GM23338 (cell line): ENCODE data around the gene AATF. TPM values are rescaled to one million over a fixed set of nuclear protein-coding genes. Genes with fewer than 3 reads are reported as not detected.

Experiments
- ATAC-seq: fragments of 200-7000 bp; cut with Tn5 transposase; 3 replicates; pipeline ENCODE4 v1.9.1; 2020
- DNase-seq: peaks from one replicate; pipeline ENCODE4 v3.0.0-alpha.2; 2015; ENCODE audit warnings: low spot score
- H2AFZ ChIP-seq: fragments of 200-600 bp; sonication (generic); 2 replicates; pipeline ENCODE4 v1.8.0; 2016; ENCODE audit warnings: antibody characterized with exemption, mild to moderate bottlenecking, moderate library complexity
- H3F3A ChIP-seq: fragments of 200-600 bp; sonication (generic); replicated peaks from 2 replicates; pipeline ENCODE4 v1.8.0; 2017; ENCODE audit warnings: antibody characterized with exemption, mixed run types, low read depth
- H3K27ac ChIP-seq: fragments of 200-600 bp; sonication (generic); 2 replicates; pipeline ENCODE4 v1.6.1; 2016; ENCODE audit warnings: low read depth
- H3K27me3 ChIP-seq: fragments of 200-600 bp; sonication (generic); 2 replicates; pipeline ENCODE4 v1.8.0; 2016; ENCODE audit warnings: mild to moderate bottlenecking, mixed run types, moderate library complexity; ENCODE audit not compliant: insufficient read depth
- H3K36me3 ChIP-seq: fragments of 200-600 bp; sonication (generic); 2 replicates; pipeline ENCODE4 v1.8.0; 2016; ENCODE audit warnings: mild to moderate bottlenecking; ENCODE audit not compliant: insufficient read depth
- H3K4me1 ChIP-seq: fragments of 200-600 bp; sonication (generic); 2 replicates; pipeline ENCODE4 v1.8.0; 2016; ENCODE audit warnings: mild to moderate bottlenecking, moderate library complexity; ENCODE audit not compliant: insufficient read depth
- H3K4me2 ChIP-seq: fragments of 200-600 bp; sonication (generic); 2 replicates; pipeline ENCODE4 v1.7.1; 2017; ENCODE audit warnings: mixed run types
- H3K4me3 ChIP-seq: fragments of 200-600 bp; sonication (generic); 2 replicates; pipeline ENCODE4 v1.6.1; 2016; ENCODE audit warnings: mixed run types
- H3K79me2 ChIP-seq: fragments of 200-600 bp; sonication (generic); replicated peaks from 2 replicates; pipeline ENCODE4 v1.8.0; 2017; ENCODE audit warnings: mild to moderate bottlenecking; ENCODE audit not compliant: insufficient read depth
- H3K9me2 ChIP-seq: fragments of 200-600 bp; sonication (generic); 2 replicates; pipeline ENCODE4 v1.8.0; 2017; ENCODE audit not compliant: insufficient read depth
- H4K20me1 ChIP-seq: fragments of 200-600 bp; sonication (generic); replicated peaks from 2 replicates; pipeline ENCODE4 v1.8.0; 2017; ENCODE audit warnings: mild to moderate bottlenecking; ENCODE audit not compliant: insufficient read depth
- H3K27ac Mint-ChIP-seq: 2 replicates; pipeline ENCODE4 v1.8.0; 2020; ENCODE audit warnings: inconsistent platforms, mild to moderate bottlenecking, moderate library complexity, mixed read lengths
- H3K27me3 Mint-ChIP-seq: 3 replicates; pipeline ENCODE4 v1.8.0; 2022; ENCODE audit warnings: low read depth, mild to moderate bottlenecking, moderate library complexity, mixed read lengths, inconsistent platforms; ENCODE audit not compliant: insufficient read depth, poor library complexity
- H3K36me3 Mint-ChIP-seq: 3 replicates; pipeline ENCODE4 v1.8.0; 2021; ENCODE audit warnings: low read depth, mild to moderate bottlenecking, inconsistent platforms, moderate library complexity, mixed read lengths
- H3K4me1 Mint-ChIP-seq: 3 replicates; pipeline ENCODE4 v1.8.0; 2020; ENCODE audit warnings: mild to moderate bottlenecking, inconsistent platforms, mixed read lengths
- H3K4me3 Mint-ChIP-seq: 3 replicates; pipeline ENCODE4 v1.8.0; 2021; ENCODE audit warnings: moderate library complexity, mild to moderate bottlenecking, inconsistent platforms, mixed read lengths
- H3K9me3 Mint-ChIP-seq: 3 replicates; pipeline ENCODE4 v1.8.0; 2020; ENCODE audit warnings: moderate library complexity, mild to moderate bottlenecking, inconsistent platforms, mixed read lengths
- CREB1 ChIP-seq: fragments of 250-450 bp; sonication (Bioruptor Pico); IDR thresholded peaks from 2 replicates; pipeline ENCODE4 v1.5.0; 2020; ENCODE audit warnings: low read depth, mild to moderate bottlenecking, moderate library complexity
- EZH2 ChIP-seq: fragments of 200-600 bp; sonication (generic); IDR thresholded peaks from one replicate; pipeline ENCODE4 v1.8.0; 2017; ENCODE audit warnings: antibody characterized with exemption, mild to moderate bottlenecking, low read depth; ENCODE audit not compliant: unreplicated experiment
- EZH2phosphoT487 ChIP-seq: fragments of 200-600 bp; sonication (generic); IDR thresholded peaks from one replicate; pipeline ENCODE4 v1.8.1; 2018; ENCODE audit warnings: antibody characterized with exemption; ENCODE audit not compliant: unreplicated experiment
- POLR2AphosphoS5 ChIP-seq: IDR thresholded peaks from 2 replicates; pipeline ENCODE4 v1.6.1; 2016; ENCODE audit warnings: antibody characterized with exemption, low read depth
- STAT1 ChIP-seq: IDR thresholded peaks from one replicate; pipeline ENCODE4 v1.6.1; 2016; ENCODE audit warnings: antibody characterized with exemption; ENCODE audit not compliant: unreplicated experiment
- ZNF331 ChIP-seq: fragments of 250-450 bp; sonication (Bioruptor Pico); IDR thresholded peaks from 2 replicates; pipeline ENCODE4 v1.5.0; 2020; ENCODE audit warnings: low read depth, mild to moderate bottlenecking, moderate library complexity
- polyA plus RNA-seq: library from polyadenylated mRNA; unstranded; fragments of >200 nt; fragmentation: Nextera tagmentation; extraction: Ambion mirVana; gene quantifications from 2 replicates; pipeline ENCODE4 v1.2.1, GENCODE V29; 2016
- total RNA-seq: library from RNA; depleted of rRNA; stranded (reverse); fragments of >200 nt; shearing (Covaris generic); gene quantifications from 2 replicates; pipeline ENCODE4 v1.2.3, GENCODE V29; 2014
- TF ChIP-seq, protein P1 (sequence below): IDR thresholded peaks from one replicate; pipeline ENCODE4 v1.6.1; 2018; ENCODE audit warnings: antibody characterized with exemption; ENCODE audit not compliant: unreplicated experiment
- TF ChIP-seq, protein P2 (sequence below), 2 experiments: fragments of 200-600 bp in 1 of 2; sonication (generic) in 1 of 2; conservative IDR thresholded peaks; 2 replicates each; pipeline versions ENCODE4 v1.5.1 to v1.6.1; 2016 to 2017; ENCODE audit warnings: antibody characterized with exemption in 2 of 2, low read depth in 2 of 2, mild to moderate bottlenecking in 2 of 2, moderate library complexity in 1 of 2

AATF gene
- total and polyA plus RNA-seq, 2 experiments from 2014 or later = 40.2 to 71.2 TPM

DNA sequence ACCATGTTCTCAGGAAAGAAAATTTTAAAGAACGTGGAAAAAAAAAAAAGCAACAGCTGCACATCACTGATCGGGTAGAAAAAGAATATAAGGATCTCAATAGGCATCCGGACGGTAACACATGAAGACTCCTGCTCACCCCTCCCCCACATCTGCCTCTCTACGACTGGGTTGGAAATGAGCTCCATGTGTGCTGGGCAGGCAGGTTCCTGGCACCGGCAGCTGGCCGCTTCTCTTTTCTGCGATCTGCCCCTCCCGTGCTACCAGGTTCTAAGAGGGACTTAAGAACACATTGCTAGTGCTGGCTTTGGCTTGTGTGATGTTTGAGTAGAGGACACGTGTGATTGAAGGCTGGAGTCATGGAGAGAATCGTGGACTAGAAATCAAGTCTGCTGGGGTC, 115.5 kb downstream of the AATF start (continued):
- TF ChIP-seq, protein P1, sequence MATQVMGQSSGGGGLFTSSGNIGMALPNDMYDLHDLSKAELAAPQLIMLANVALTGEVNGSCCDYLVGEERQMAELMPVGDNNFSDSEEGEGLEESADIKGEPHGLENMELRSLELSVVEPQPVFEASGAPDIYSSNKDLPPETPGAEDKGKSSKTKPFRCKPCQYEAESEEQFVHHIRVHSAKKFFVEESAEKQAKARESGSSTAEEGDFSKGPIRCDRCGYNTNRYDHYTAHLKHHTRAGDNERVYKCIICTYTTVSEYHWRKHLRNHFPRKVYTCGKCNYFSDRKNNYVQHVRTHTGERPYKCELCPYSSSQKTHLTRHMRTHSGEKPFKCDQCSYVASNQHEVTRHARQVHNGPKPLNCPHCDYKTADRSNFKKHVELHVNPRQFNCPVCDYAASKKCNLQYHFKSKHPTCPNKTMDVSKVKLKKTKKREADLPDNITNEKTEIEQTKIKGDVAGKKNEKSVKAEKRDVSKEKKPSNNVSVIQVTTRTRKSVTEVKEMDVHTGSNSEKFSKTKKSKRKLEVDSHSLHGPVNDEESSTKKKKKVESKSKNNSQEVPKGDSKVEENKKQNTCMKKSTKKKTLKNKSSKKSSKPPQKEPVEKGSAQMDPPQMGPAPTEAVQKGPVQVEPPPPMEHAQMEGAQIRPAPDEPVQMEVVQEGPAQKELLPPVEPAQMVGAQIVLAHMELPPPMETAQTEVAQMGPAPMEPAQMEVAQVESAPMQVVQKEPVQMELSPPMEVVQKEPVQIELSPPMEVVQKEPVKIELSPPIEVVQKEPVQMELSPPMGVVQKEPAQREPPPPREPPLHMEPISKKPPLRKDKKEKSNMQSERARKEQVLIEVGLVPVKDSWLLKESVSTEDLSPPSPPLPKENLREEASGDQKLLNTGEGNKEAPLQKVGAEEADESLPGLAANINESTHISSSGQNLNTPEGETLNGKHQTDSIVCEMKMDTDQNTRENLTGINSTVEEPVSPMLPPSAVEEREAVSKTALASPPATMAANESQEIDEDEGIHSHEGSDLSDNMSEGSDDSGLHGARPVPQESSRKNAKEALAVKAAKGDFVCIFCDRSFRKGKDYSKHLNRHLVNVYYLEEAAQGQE = no peak
- no peak for TF ChIP-seq EZH2phosphoT487
- TF ChIP-seq, protein P2, sequence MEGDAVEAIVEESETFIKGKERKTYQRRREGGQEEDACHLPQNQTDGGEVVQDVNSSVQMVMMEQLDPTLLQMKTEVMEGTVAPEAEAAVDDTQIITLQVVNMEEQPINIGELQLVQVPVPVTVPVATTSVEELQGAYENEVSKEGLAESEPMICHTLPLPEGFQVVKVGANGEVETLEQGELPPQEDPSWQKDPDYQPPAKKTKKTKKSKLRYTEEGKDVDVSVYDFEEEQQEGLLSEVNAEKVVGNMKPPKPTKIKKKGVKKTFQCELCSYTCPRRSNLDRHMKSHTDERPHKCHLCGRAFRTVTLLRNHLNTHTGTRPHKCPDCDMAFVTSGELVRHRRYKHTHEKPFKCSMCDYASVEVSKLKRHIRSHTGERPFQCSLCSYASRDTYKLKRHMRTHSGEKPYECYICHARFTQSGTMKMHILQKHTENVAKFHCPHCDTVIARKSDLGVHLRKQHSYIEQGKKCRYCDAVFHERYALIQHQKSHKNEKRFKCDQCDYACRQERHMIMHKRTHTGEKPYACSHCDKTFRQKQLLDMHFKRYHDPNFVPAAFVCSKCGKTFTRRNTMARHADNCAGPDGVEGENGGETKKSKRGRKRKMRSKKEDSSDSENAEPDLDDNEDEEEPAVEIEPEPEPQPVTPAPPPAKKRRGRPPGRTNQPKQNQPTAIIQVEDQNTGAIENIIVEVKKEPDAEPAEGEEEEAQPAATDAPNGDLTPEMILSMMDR (conservative IDR thresholded peaks at IDR 0.05; ENCODE audit: low read depth in 2 of 2) = no peak
- no peak for TF ChIP-seq CREB1 (CRISPR knock-in tag)
- no peak for TF ChIP-seq EZH2
- TF ChIP-seq POLR2AphosphoS5 = no peak

- Histone ChIP-seq H3K27me3 (no peaks in the 10 kb centered on the region; the same call in 1 of the 2 replicates), H3F3A (peaks cover 8% of the 10 kb centered on the region), H4K20me1 (no peaks in the 10 kb centered on the region), H3K4me1 (peaks cover 74% of the 10 kb centered on the region), H3K4me2 (peak overlapping the region; percentile 68), H2AFZ (peak overlapping the region; percentile 58; the same call in 1 of the 2 replicates), H3K36me3 (no peaks in the 10 kb centered on the region), H3K4me3 (no peak overlapping the region), H3K9me2 (no peaks in the 10 kb centered on the region), H3K79me2 (no peaks in the 10 kb centered on the region), H3K27ac (no peak overlapping the region)
- Mint-ChIP-seq H3K4me3 (no peak overlapping the region), H3K27me3 (peaks cover 9% of the 10 kb centered on the region), H3K4me1 (peaks cover 76% of the 10 kb centered on the region), H3K27ac (no peak overlapping the region; the same call in none of the 2 replicates), H3K36me3 (peaks cover 16% of the 10 kb centered on the region; the same call in 2 of the 3 replicates), H3K9me3 (peaks cover 10% of the 10 kb centered on the region; the same call in 2 of the 3 replicates)
- TF ChIP-seq POLR2AphosphoS5 = no peak
- TF ChIP-seq EZH2 = no peak
- TF ChIP-seq STAT1 = no peak
- no peak for TF ChIP-seq ZNF331 (CRISPR knock-in tag)
- ATAC-seq (peak; percentile 19), DNase-seq (no peak)
These were observed 116.2 kb downstream of the AATF start for GRCh38 chr17:37064956-37065355.
